Measurements from ENCODE around the gene CRHR1. TPM values are rescaled to one million over a fixed set of nuclear protein-coding genes. Genes with fewer than 3 reads are reported as not detected.

Gene CRHR1
- polyA plus RNA-seq, 1 of the 3 experiments (the other 2 are of a cell fraction), result 0.13 TPM

GRCh38 chr17:45819632-45820031, 35.5 kb downstream of the CRHR1 start:
- no peak for DNase-seq
- H3K4me2 ChIP-seq, result no peak overlapping the region
- H2AFZ ChIP-seq (ENCODE audit: low read depth), result no peak overlapping the region
- H3K36me3 ChIP-seq (replicated peaks in 1 of 2; ENCODE audit: control insufficient read depth in 1 of 2, insufficient read depth in 2 of 2, low read length in 1 of 2), result no peaks in the 10 kb centered on the region
- no peaks in the 10 kb centered on the region for H3K9me2 ChIP-seq
- no peaks in the 10 kb centered on the region for H3F3A ChIP-seq (replicated peaks; ENCODE audit: insufficient read depth)
- peaks cover 0 to 27% of the 10 kb centered on the region in 2 experiments; a peak in 1 of 4 replicates for H3K4me1 ChIP-seq (ENCODE audit: control insufficient read depth in 1 of 2, insufficient read depth in 2 of 2, low read depth in 1 of 2, low read length in 1 of 2)
- no peaks in the 10 kb centered on the region for H3K27me3 ChIP-seq (ENCODE audit: insufficient read depth)
- 66% methylated on average over 6 of the region's 6 CpGs for WGBS (ENCODE audit: low lambda C conversion rate)
- POLR2A ChIA-PET, result no interaction called here
- CTCF ChIA-PET, result interaction anchor here (0.6 to 6.9 kb wide), 9 partner anchors 11 to 179 kb away, joined by 3 to 49 read pairs (median 5); partner anchors contain the start of genes CRHR1 and MAPT
- TF ChIP-seq MEF2A (IDR thresholded peaks at IDR 0.05; ENCODE audit: borderline replicate concordance, low read depth), result no peak
- TF ChIP-seq GABPA (IDR thresholded peaks at IDR 0.05; ENCODE audit: low read depth), result no peak
- no peak for TF ChIP-seq FOXJ3 (CRISPR knock-in tag; IDR thresholded peaks at IDR 0.05)
- TF ChIP-seq RCOR1 (IDR thresholded peaks at IDR 0.05; ENCODE audit: low read length), result no peak
- TF ChIP-seq GATA2 (CRISPR knock-in tag; IDR thresholded peaks at IDR 0.05), result no peak
- no peak for TF ChIP-seq CTCF (IDR thresholded peaks at IDR 0.05)
- TF ChIP-seq PBX3 (IDR thresholded peaks at IDR 0.05), result no peak
- TF ChIP-seq EP300 (IDR thresholded peaks at IDR 0.05; ENCODE audit: borderline replicate concordance in 1 of 2, low read depth in 1 of 2, low read length in 1 of 2), result no peak
- no peak for TF ChIP-seq EZH2phosphoT487 (IDR thresholded peaks at IDR 0.05; ENCODE audit: borderline replicate concordance, low read depth)
- no peak for TF ChIP-seq SMC3 (IDR thresholded peaks at IDR 0.05; ENCODE audit: low read depth, low read length)
- TF ChIP-seq NFIC (IDR thresholded peaks at IDR 0.05; ENCODE audit: borderline replicate concordance), result no peak
- no peak for TF ChIP-seq REST (IDR thresholded peaks at IDR 0.05; ENCODE audit: low read depth, low read length)
- no peak for TF ChIP-seq CHD2 (IDR thresholded peaks at IDR 0.05; ENCODE audit: low read length, partially characterized antibody)
- no peak overlapping the region for H3K27ac ChIP-seq (ENCODE audit: low read depth in 2 of 2, low read length in 1 of 2)
- no peak overlapping the region for H3K4me3 ChIP-seq (ENCODE audit: low read depth in 2 of 2, low read length in 1 of 2)
- H4K20me1 ChIP-seq (ENCODE audit: insufficient read depth), result no peaks in the 10 kb centered on the region
- H3K9ac ChIP-seq, result no peak overlapping the region
- H3K9me3 ChIP-seq, result no peaks in the 10 kb centered on the region
- H3K79me2 ChIP-seq (ENCODE audit: insufficient read depth), result no peaks in the 10 kb centered on the region

All from SK-N-SH (cell line).